Smooth muscle cell (in vitro differentiated cells): ENCODE data around the gene FETUB. TPM values are rescaled to one million over a fixed set of nuclear protein-coding genes. Genes with fewer than 3 reads are reported as not detected.
"Not testable (repeated sequence)": the region's sequence is repeated elsewhere in the genome, so short reads cannot be mapped to it uniquely, and the experiment has no call there.

Experiments
- DNase-seq: peaks from one replicate; lab custom pipeline; 2025; ENCODE audit not compliant: unreplicated experiment; lab: John Stamatoyannopoulos, UW
- H2AFZ ChIP-seq: fragments of 200-600 bp; sonication (generic); 2 replicates; pipeline ENCODE4 v1.6.0; 2016; ENCODE audit warnings: antibody characterized with exemption, low read depth, mild to moderate bottlenecking
- H3F3A ChIP-seq: fragments of 200-600 bp; sonication (generic); 2 replicates; pipeline ENCODE4 v1.6.0; 2017; ENCODE audit warnings: antibody characterized with exemption, low read depth
- H3K27ac ChIP-seq: fragments of 200-600 bp; sonication (generic); 2 replicates; pipeline ENCODE4 v1.5.1; 2016; ENCODE audit warnings: low read depth, mild to moderate bottlenecking
- H3K27me3 ChIP-seq: fragments of 200-600 bp; sonication (generic); 2 replicates; pipeline ENCODE4 v1.6.1; 2016; ENCODE audit warnings: low read depth, mild to moderate bottlenecking
- H3K36me3 ChIP-seq: fragments of 200-600 bp; sonication (generic); 2 replicates; pipeline ENCODE4 v1.5.1; 2016; ENCODE audit warnings: low read depth
- H3K4me1 ChIP-seq: fragments of 200-600 bp; sonication (generic); 2 replicates; pipeline ENCODE4 v1.5.1; 2016; ENCODE audit warnings: low read depth
- H3K4me2 ChIP-seq: fragments of 200-600 bp; sonication (generic); 2 replicates; pipeline ENCODE4 v1.6.0; 2016; ENCODE audit warnings: mild to moderate bottlenecking
- H3K4me3 ChIP-seq: fragments of 200-600 bp; sonication (generic); 2 replicates; pipeline ENCODE4 v1.5.1; 2016; ENCODE audit warnings: mild to moderate bottlenecking
- H3K79me2 ChIP-seq: fragments of 200-600 bp; sonication (generic); 2 replicates; pipeline ENCODE4 v1.6.0; 2016; ENCODE audit warnings: low read depth, mild to moderate bottlenecking
- H3K9ac ChIP-seq: fragments of 200-600 bp; sonication (generic); 2 replicates; pipeline ENCODE4 v1.6.0; 2016; ENCODE audit warnings: low read depth
- H3K9me3 ChIP-seq: fragments of 200-600 bp; sonication (generic); replicated peaks from 2 replicates; pipeline ENCODE4 v1.5.1; 2016; ENCODE audit warnings: low read depth
- H4K20me1 ChIP-seq: fragments of 200-600 bp; sonication (generic); 2 replicates; pipeline ENCODE4 v1.6.0; 2016; ENCODE audit warnings: low read depth
- CTCF ChIP-seq: fragments of 200-600 bp; sonication (generic); IDR thresholded peaks from 2 replicates; pipeline ENCODE4 v1.5.1; 2017; ENCODE audit warnings: borderline replicate concordance, mild to moderate bottlenecking, antibody characterized with exemption; ENCODE audit not compliant: insufficient read depth, poor library complexity, severe bottlenecking
- WGBS: methylation state at CpG from one replicate; pipeline ENCODE4 v1.1.7; 2016; ENCODE audit warnings: low lambda C conversion rate; 5-methylcytosine and 5-hydroxymethylcytosine counted together
- polyA plus RNA-seq: library from polyadenylated mRNA; unstranded; fragments of >200 nt; fragmentation: Nextera tagmentation; extraction: Ambion mirVana; gene quantifications from 2 replicates; pipeline ENCODE4 v1.2.1, GENCODE V29; 2016
- total RNA-seq: library from RNA; depleted of rRNA; stranded (reverse); fragments of >200 nt; gene quantifications from 2 replicates; pipeline ENCODE4 v1.2.3, GENCODE V29; 2014

FETUB gene
- total and polyA plus RNA-seq, 2 experiments from 2014 or later: 1.9 TPM; not detected in 1

GRCh38 chr3:186679151-186679550 lies 39.0 kb downstream of the FETUB start:
- TF ChIP-seq CTCF: no peak
- no peaks in the 10 kb centered on the region for H3K9me3 ChIP-seq
- no peak for DNase-seq

GRCh38 chr3:186680869-186681268 lies 40.7 kb downstream of the FETUB start:
- 53% methylated on average over 1 of the region's 1 CpG for WGBS
- no peak overlapping the region for H3K27ac ChIP-seq
- no peak overlapping the region for H3K4me2 ChIP-seq
- H3F3A ChIP-seq: no peaks in the 10 kb centered on the region
- TF ChIP-seq CTCF: no peak
- H3K79me2 ChIP-seq: no peaks in the 10 kb centered on the region
- no peak overlapping the region for H2AFZ ChIP-seq
- H4K20me1 ChIP-seq: no peaks in the 10 kb centered on the region
- H3K9ac ChIP-seq: no peak overlapping the region
- H3K4me3 ChIP-seq: no peak overlapping the region
- DNase-seq: no peak
- no peaks in the 10 kb centered on the region for H3K36me3 ChIP-seq
- no peaks in the 10 kb centered on the region for H3K9me3 ChIP-seq
- peaks cover 4% of the 10 kb centered on the region for H3K27me3 ChIP-seq
- no peaks in the 10 kb centered on the region for H3K4me1 ChIP-seq

More at GRCh38 chr3:186679151-186679550, 39.0 kb downstream of the FETUB start:
- Histone ChIP-seq H3F3A (no peaks in the 10 kb centered on the region), H3K4me2 (no peak overlapping the region), H3K79me2 (no peaks in the 10 kb centered on the region), H3K4me3 (no peak overlapping the region), H2AFZ (no peak overlapping the region), H3K4me1 (no peaks in the 10 kb centered on the region), H3K36me3 (no peaks in the 10 kb centered on the region), H3K27me3 (peaks cover 12% of the 10 kb centered on the region), H3K27ac (no peak overlapping the region), H4K20me1 (no peaks in the 10 kb centered on the region), H3K9ac (no peak overlapping the region)
- WGBS: 78% methylated on average over 1 of the region's 1 CpG

- no peak for DNase-seq
- 81% methylated on average over 3 of the region's 3 CpGs for WGBS
- no peak overlapping the region for H3K27ac ChIP-seq
- peaks cover 4% of the 10 kb centered on the region for H3K27me3 ChIP-seq
- H3K9ac ChIP-seq: no peak overlapping the region
- H3K79me2 ChIP-seq: no peaks in the 10 kb centered on the region
- no peaks in the 10 kb centered on the region for H3K4me1 ChIP-seq
- H2AFZ ChIP-seq: no peak overlapping the region
- H3F3A ChIP-seq: no peaks in the 10 kb centered on the region
- no peaks in the 10 kb centered on the region for H4K20me1 ChIP-seq
- no peak overlapping the region for H3K4me2 ChIP-seq
- no peaks in the 10 kb centered on the region for H3K9me3 ChIP-seq
- no peaks in the 10 kb centered on the region for H3K36me3 ChIP-seq
- no peak overlapping the region for H3K4me3 ChIP-seq
- no peak for TF ChIP-seq CTCF
These were observed 42.6 kb downstream of the FETUB start for GRCh38 chr3:186682812-186683211.

DNA sequence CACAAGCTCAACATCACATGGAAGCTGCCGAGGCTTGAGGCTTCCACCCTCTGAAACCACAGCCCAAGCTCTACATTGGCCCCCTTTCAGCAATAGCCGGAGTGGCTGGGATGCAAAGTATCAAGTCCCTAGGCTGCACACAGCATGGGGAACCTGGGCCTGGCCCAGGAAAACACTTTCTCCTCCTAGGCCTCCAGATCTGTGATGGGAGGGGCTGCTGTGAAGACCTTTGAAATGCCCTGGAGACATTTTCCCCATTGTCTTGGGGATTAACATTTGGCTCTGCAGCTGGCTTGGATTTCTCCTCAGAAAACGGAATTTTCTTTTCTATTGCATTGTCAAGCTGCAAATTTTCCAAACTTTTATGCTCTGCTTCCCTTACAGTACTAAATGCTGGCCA lies 43.8 kb downstream of the FETUB start:
- H3K27ac ChIP-seq: no peak overlapping the region
- no peak overlapping the region for H2AFZ ChIP-seq
- no peak overlapping the region for H3K4me2 ChIP-seq
- H3K4me3 ChIP-seq: no peak overlapping the region
- no peaks in the 10 kb centered on the region for H3K79me2 ChIP-seq
- TF ChIP-seq CTCF: no peak
- no peak overlapping the region for H3K9ac ChIP-seq
- H3F3A ChIP-seq: no peaks in the 10 kb centered on the region
- 87% methylated on average over 3 of the region's 3 CpGs for WGBS
- H3K9me3 ChIP-seq: no peaks in the 10 kb centered on the region
- H4K20me1 ChIP-seq: no peaks in the 10 kb centered on the region
- no peaks in the 10 kb centered on the region for H3K27me3 ChIP-seq
- no peaks in the 10 kb centered on the region for H3K36me3 ChIP-seq
- H3K4me1 ChIP-seq: no peaks in the 10 kb centered on the region
- DNase-seq: no peak

- not testable (repeated sequence) for H3K27ac ChIP-seq, H3K27me3 ChIP-seq, H4K20me1 ChIP-seq, H3K4me2 ChIP-seq, H3K9me3 ChIP-seq, H2AFZ ChIP-seq, H3K36me3 ChIP-seq, DNase-seq, H3K9ac ChIP-seq, H3K4me1 ChIP-seq, H3K79me2 ChIP-seq, H3F3A ChIP-seq, H3K4me3 ChIP-seq
- 84% methylated on average over 2 of the region's 2 CpGs for WGBS
These were observed 46.3 kb downstream of the FETUB start for GRCh38 chr3:186686475-186686874.
